Esophagus squamous epithelium (tissue), 5 donors: ENCODE data around the gene NFKBIB. TPM values are rescaled to one million over a fixed set of nuclear protein-coding genes. Genes with fewer than 3 reads are reported as not detected.

Source experiments
- DNase-seq: peaks from one replicate; lab custom pipeline; 2025; lab: John Stamatoyannopoulos, UW
- H3K27ac ChIP-seq, 4 donors: fragments of 200-600 bp; sonication (generic); one replicate each; pipeline ENCODE4 v1.5.1; 2016 to 2019; ENCODE audit warnings: mild to moderate bottlenecking in 1 of 4
- H3K27me3 ChIP-seq, 4 donors: fragments of 200-600 bp; sonication (generic); 1 replicate in 3 of 4; 2 replicates in 1 of 4; pipeline versions ENCODE4 v1.5.1 to v1.6.0; 2017 to 2021; ENCODE audit warnings: antibody characterized with exemption in 1 of 4
- H3K36me3 ChIP-seq, 3 donors: fragments of 200-600 bp; sonication (generic); one replicate each; pipeline ENCODE4 v1.5.1; 2016 to 2019
- H3K4me1 ChIP-seq, 3 donors: fragments of 200-600 bp; sonication (generic); one replicate each; pipeline ENCODE4 v1.5.1; 2017 to 2019
- H3K4me3 ChIP-seq, 4 donors: fragments of 200-600 bp; sonication (generic); 1 replicate in 3 of 4; 2 replicates in 1 of 4; pipeline ENCODE4 v1.5.1; 2016 to 2019; ENCODE audit warnings: mild to moderate bottlenecking in 2 of 4, moderate library complexity in 1 of 4
- H3K9me3 ChIP-seq, 3 donors: fragments of 200-600 bp; sonication (generic); one replicate each; pipeline ENCODE4 v1.5.1; 2016 to 2019
- POLR2A ChIP-seq, 4 donors: fragments of 450-650 bp; IDR thresholded peaks; one replicate each; pipeline ENCODE4 v1.6.1; 2017; ENCODE audit warnings: antibody characterized with exemption in 4 of 4, mild to moderate bottlenecking in 4 of 4, moderate library complexity in 3 of 4
- WGBS, 2 donors: methylation state at CpG; one replicate each; pipeline ENCODE4 v1.1.5; 2018; 5-methylcytosine and 5-hydroxymethylcytosine counted together
- intact Hi-C: fragments of 100-400 bp; cut with DNase I; formaldehyde crosslinking; loops from one replicate; pipeline ENCODE4 v1.15.0; 2022
- total RNA-seq, 4 donors: library from RNA; depleted of rRNA; stranded (reverse); fragments of >200 nt; gene quantifications; one replicate each; pipeline ENCODE4 v1.1.0, GENCODE V29; 2016
- TF ChIP-seq, protein P1 (sequence below), 6 experiments: fragments of 450-650 bp in 4 of 6; fragments of 200-600 bp in 2 of 6; sonication (generic) in 2 of 6; IDR thresholded peaks; one replicate each; pipeline ENCODE4 v1.5.1; 2016 to 2019; ENCODE audit warnings: antibody characterized with exemption in 6 of 6, mild to moderate bottlenecking in 4 of 6, moderate library complexity in 4 of 6
- donor health status: DM: yes; HTN: yes; CAD: no.

NFKBIB gene
- total RNA-seq, 4 donors from 2014 or later, result 22.0 to 34.0 (median 26.7) TPM

DNA sequence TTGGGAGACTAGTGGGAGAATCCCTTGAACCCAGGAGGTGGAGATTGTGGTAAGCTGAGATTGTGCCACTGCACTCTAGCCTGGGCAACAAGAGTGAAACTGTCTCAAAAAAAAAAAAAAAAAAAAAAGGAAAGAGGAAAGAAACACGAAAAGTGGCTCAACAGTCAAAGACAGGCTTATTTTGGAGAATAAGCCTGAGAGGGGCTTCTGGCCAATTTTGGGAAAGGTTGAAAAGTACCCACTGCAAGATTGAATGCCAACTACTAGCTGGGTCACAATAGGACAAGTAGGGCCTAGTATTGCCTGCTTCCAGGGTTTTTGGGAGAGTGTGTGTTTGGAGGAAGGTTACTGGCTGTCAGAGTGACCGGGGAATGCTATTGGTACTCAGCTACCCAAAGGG lies 58.5 kb downstream of the NFKBIB start:
- TF ChIP-seq, protein P1, sequence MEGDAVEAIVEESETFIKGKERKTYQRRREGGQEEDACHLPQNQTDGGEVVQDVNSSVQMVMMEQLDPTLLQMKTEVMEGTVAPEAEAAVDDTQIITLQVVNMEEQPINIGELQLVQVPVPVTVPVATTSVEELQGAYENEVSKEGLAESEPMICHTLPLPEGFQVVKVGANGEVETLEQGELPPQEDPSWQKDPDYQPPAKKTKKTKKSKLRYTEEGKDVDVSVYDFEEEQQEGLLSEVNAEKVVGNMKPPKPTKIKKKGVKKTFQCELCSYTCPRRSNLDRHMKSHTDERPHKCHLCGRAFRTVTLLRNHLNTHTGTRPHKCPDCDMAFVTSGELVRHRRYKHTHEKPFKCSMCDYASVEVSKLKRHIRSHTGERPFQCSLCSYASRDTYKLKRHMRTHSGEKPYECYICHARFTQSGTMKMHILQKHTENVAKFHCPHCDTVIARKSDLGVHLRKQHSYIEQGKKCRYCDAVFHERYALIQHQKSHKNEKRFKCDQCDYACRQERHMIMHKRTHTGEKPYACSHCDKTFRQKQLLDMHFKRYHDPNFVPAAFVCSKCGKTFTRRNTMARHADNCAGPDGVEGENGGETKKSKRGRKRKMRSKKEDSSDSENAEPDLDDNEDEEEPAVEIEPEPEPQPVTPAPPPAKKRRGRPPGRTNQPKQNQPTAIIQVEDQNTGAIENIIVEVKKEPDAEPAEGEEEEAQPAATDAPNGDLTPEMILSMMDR (IDR thresholded peaks at IDR 0.05), result no peak
- no peak for TF ChIP-seq POLR2A (IDR thresholded peaks at IDR 0.05)
- Histone ChIP-seq H3K27me3 (no peaks in the 10 kb centered on the region), H3K36me3 (peaks cover 0 to 9% (median 0%) of the 10 kb centered on the region in 3 donors), H3K4me1 (peaks cover 0 to 13% (median 0%) of the 10 kb centered on the region in 3 donors), H3K27ac (no peak overlapping the region), H3K4me3 (no peak overlapping the region), H3K9me3 (no peaks in the 10 kb centered on the region)
- WGBS, 2 donors, result 79 to 91% methylated on average over 2 of the region's 2 CpGs
- DNase-seq, result no peak
- intact Hi-C loops, result no loop called here

Other genes starting within 250 kb of the NFKBIB start
- 1 to 10 TPM; 1.5 to 4.2 (median 1.8) TPM for gene CAPN12, start 155.5 kb upstream of the NFKBIB start, total RNA-seq
- 100 to 1,000 TPM in 2 of 4 donors, 10 to 100 TPM in 1, 1 to 10 TPM in 1; 7.1 to 266 (median 114) TPM for gene LGALS7, start 126.5 kb upstream of the NFKBIB start, total RNA-seq
- 1,000 to 10,000 TPM in 3 of 4 donors, 100 to 1,000 TPM in 1; 871 to 2,466 (median 1,613) TPM for gene LGALS7B, start 110.8 kb upstream of the NFKBIB start, total RNA-seq
- gene LGALS4, start 87.0 kb upstream of the NFKBIB start, total RNA-seq, result under 1 TPM in 2 of 4 donors, not detected in 2; 0.62 to 0.76 TPM
- 100 to 1,000 TPM in 1 of 4 donors, 10 to 100 TPM in 3; 63.4 to 129 (median 85.9) TPM for gene ECH1, start 68.2 kb upstream of the NFKBIB start, total RNA-seq
- gene HNRNPL, start 50.0 kb upstream of the NFKBIB start, total RNA-seq, result 100 to 1,000 TPM; 136 to 186 (median 167) TPM
- gene RINL, start 21.7 kb upstream of the NFKBIB start, total RNA-seq, result 10 to 100 TPM in 1 of 4 donors, 1 to 10 TPM in 3; 4.8 to 14.9 (median 5.7) TPM
- gene SIRT2, start 351 bp upstream of the NFKBIB start, total RNA-seq, result 10 to 100 TPM; 39.8 to 71.5 (median 52.7) TPM
- 1 to 10 TPM in 1 of 4 donors, under 1 TPM in 2, not detected in 1; 0.76 to 2.4 (median 0.83) TPM for gene CCER2, start 12.2 kb downstream of the NFKBIB start, total RNA-seq
- gene SARS2, start 30.8 kb downstream of the NFKBIB start, total RNA-seq, result 10 to 100 TPM; 21.2 to 32.7 (median 25.2) TPM
- 10 to 100 TPM; 27.2 to 74.6 (median 44.2) TPM for gene MRPS12, start 31.0 kb downstream of the NFKBIB start, total RNA-seq
- gene FBXO17, start 75.8 kb downstream of the NFKBIB start, total RNA-seq, result 10 to 100 TPM in 1 of 4 donors, 1 to 10 TPM in 3; 3.9 to 18.3 (median 8.8) TPM
- gene FBXO27, start 132.6 kb downstream of the NFKBIB start, total RNA-seq, result 10 to 100 TPM in 2 of 4 donors, 1 to 10 TPM in 2; 5.7 to 14.0 (median 8.3) TPM
- gene ACP7, start 184.4 kb downstream of the NFKBIB start, total RNA-seq, result under 1 TPM in 3 of 4 donors, not detected in 1; 0.19 to 0.57 (median 0.40) TPM
- 10 to 100 TPM; 12.2 to 40.1 (median 18.3) TPM for gene PAK4, start 225.8 kb downstream of the NFKBIB start, total RNA-seq